HepG2 (cell line): ENCODE measurements around the gene LCAT. TPM values are rescaled to one million over a fixed set of nuclear protein-coding genes. Genes with fewer than 3 reads are reported as not detected.
A peak's percentile ranks its signal among the peaks of the same experiment; 100 is the strongest.

Source experiments
- ATRX ChIP-seq: sonication (generic); formaldehyde crosslinking; IDR thresholded peaks from 2 replicates; pipeline ENCODE4 v1.4.0; 2020; ENCODE audit warnings: missing genetic modification reagents, borderline replicate concordance
- CEBPG ChIP-seq: IDR thresholded peaks from 2 replicates; pipeline ENCODE4 v1.6.1; 2016
- EEA1 ChIP-seq: sonication (generic); formaldehyde crosslinking; IDR thresholded peaks from 2 replicates; pipeline ENCODE4 v1.5.1; 2020; ENCODE audit warnings: mild to moderate bottlenecking, missing genetic modification reagents, borderline replicate concordance
- FOSL2 ChIP-seq: sonication (generic); formaldehyde crosslinking; IDR thresholded peaks from 2 replicates; pipeline ENCODE4 v1.4.0; 2020; ENCODE audit warnings: missing genetic modification reagents
- FOXM1 ChIP-seq: sonication (generic); formaldehyde crosslinking; IDR thresholded peaks from 2 replicates; pipeline ENCODE4 v1.5.0; 2020; ENCODE audit warnings: missing genetic modification reagents
- FOXP4 ChIP-seq: sonication (generic); formaldehyde crosslinking; IDR thresholded peaks from 2 replicates; pipeline ENCODE4 v1.4.0; 2020; ENCODE audit warnings: missing genetic modification reagents
- HOXA3 ChIP-seq: sonication (generic); formaldehyde crosslinking; IDR thresholded peaks from 2 replicates; pipeline ENCODE4 v1.5.0; 2020; ENCODE audit warnings: missing genetic modification reagents
- MEF2D ChIP-seq: sonication (generic); formaldehyde crosslinking; IDR thresholded peaks from 2 replicates; pipeline ENCODE4 v1.5.1; 2020; ENCODE audit warnings: mild to moderate bottlenecking, missing genetic modification reagents
- NFATC3 ChIP-seq: sonication (generic); formaldehyde crosslinking; IDR thresholded peaks from 2 replicates; pipeline ENCODE4 v1.5.1; 2020; ENCODE audit warnings: mild to moderate bottlenecking, missing genetic modification reagents
- PCBP1 ChIP-seq: fragments of 200-400 bp; formaldehyde crosslinking; IDR thresholded peaks from 2 replicates; pipeline ENCODE4 v1.6.1; 2017; ENCODE audit warnings: mild to moderate bottlenecking, low read depth, low read length, borderline replicate concordance
- POLR2A ChIP-seq, 2 experiments: IDR thresholded peaks; 2 replicates each; pipeline ENCODE4 v1.6.1; 2011; ENCODE audit warnings: low read depth in 2 of 2, low read length in 2 of 2, mild to moderate bottlenecking in 1 of 2, moderate library complexity in 1 of 2; ENCODE audit not compliant: insufficient read depth in 1 of 2
- REXO4 ChIP-seq: sonication (generic); formaldehyde crosslinking; IDR thresholded peaks from 2 replicates; pipeline ENCODE4 v1.8.0; 2022; ENCODE audit warnings: missing genetic modification reagents, mild to moderate bottlenecking, borderline replicate concordance
- RFX5 ChIP-seq: IDR thresholded peaks from 2 replicates; pipeline ENCODE4 v1.6.1; 2011; ENCODE audit warnings: low read depth, low read length, improper control_type of control experiment
- RORA ChIP-seq: sonication (generic); formaldehyde crosslinking; IDR thresholded peaks from 2 replicates; pipeline ENCODE4 v1.5.0; 2020; ENCODE audit warnings: mild to moderate bottlenecking, missing genetic modification reagents, moderate library complexity
- TAF15 ChIP-seq: fragments of 200-400 bp; formaldehyde crosslinking; IDR thresholded peaks from one replicate; pipeline ENCODE4 v1.6.1; 2018; ENCODE audit warnings: mild to moderate bottlenecking, low read depth, low read length; ENCODE audit not compliant: poor library complexity, severe bottlenecking
- TOE1 ChIP-seq: sonication (generic); formaldehyde crosslinking; IDR thresholded peaks from 2 replicates; pipeline ENCODE4 v1.4.0; 2020; ENCODE audit warnings: mild to moderate bottlenecking, missing genetic modification reagents
- ZNF121 ChIP-seq: sonication (generic); formaldehyde crosslinking; IDR thresholded peaks from 2 replicates; pipeline ENCODE4 v1.5.0; 2020; ENCODE audit warnings: mild to moderate bottlenecking, missing genetic modification reagents
- ZNF256 ChIP-seq: sonication (generic); formaldehyde crosslinking; conservative IDR thresholded peaks from 2 replicates; pipeline ENCODE4 v1.4.0; 2020; ENCODE audit warnings: missing genetic modification reagents
- ZNF616 ChIP-seq: sonication (generic); formaldehyde crosslinking; IDR thresholded peaks from 2 replicates; pipeline ENCODE4 v1.5.0; 2020; ENCODE audit warnings: low read depth, mild to moderate bottlenecking, missing genetic modification reagents
- ZNF672 ChIP-seq: sonication (generic); formaldehyde crosslinking; IDR thresholded peaks from 2 replicates; pipeline ENCODE4 v1.8.1; 2022; ENCODE audit warnings: missing genetic modification reagents
- ZNF724P ChIP-seq: sonication (generic); formaldehyde crosslinking; IDR thresholded peaks from 2 replicates; pipeline ENCODE4 v1.8.0; 2022; ENCODE audit warnings: missing genetic modification reagents, borderline replicate concordance
- ZNF766 ChIP-seq: sonication (generic); formaldehyde crosslinking; IDR thresholded peaks from 2 replicates; pipeline ENCODE4 v1.5.0; 2020; ENCODE audit warnings: missing genetic modification reagents, borderline replicate concordance
- ZNF816 ChIP-seq: sonication (generic); formaldehyde crosslinking; IDR thresholded peaks from 2 replicates; pipeline ENCODE4 v1.8.0; 2022; ENCODE audit warnings: missing genetic modification reagents, mild to moderate bottlenecking, borderline replicate concordance
- polyA plus RNA-seq, 8 experiments: library from polyadenylated mRNA; depleted of rRNA in 3 of 8; stranded (reverse) in 7 of 8; unstranded in 1 of 8; fragments of >200 nt; fragmentation: Illumina TruSeq in 4 of 8; extraction: Trizol in 4 of 8; gene quantifications; 2 replicates each; pipeline versions ENCODE4 v1.2.1 to v1.2.3, GENCODE V29; 2011 to 2016; ENCODE audit warnings: low read depth in 4 of 8, missing spikeins in 1 of 8, mixed read lengths in 1 of 8; ENCODE audit not compliant: insufficient read depth in 1 of 8
- total RNA-seq, 5 experiments: library from RNA; depleted of rRNA; stranded (reverse); fragments of >200 nt; fragmentation: Illumina TruSeq; extraction: Trizol; gene quantifications; 2 replicates each; pipeline ENCODE4 v1.2.3, GENCODE V29; 2016; ENCODE audit warnings: low read depth in 1 of 5
- TF ChIP-seq, protein P1 (sequence below): sonication (generic); formaldehyde crosslinking; conservative IDR thresholded peaks from 2 replicates; pipeline ENCODE4 v1.8.0; 2022; ENCODE audit warnings: missing genetic modification reagents
- TF ChIP-seq, protein P2 (sequence below): IDR thresholded peaks from 2 replicates; pipeline ENCODE4 v1.6.1; 2018; ENCODE audit warnings: missing genetic modification reagents, mild to moderate bottlenecking, missing compliant biosample characterization
- TF ChIP-seq, protein P3 (sequence below): IDR thresholded peaks from 2 replicates; pipeline ENCODE4 v1.6.1; 2016; ENCODE audit warnings: control low read depth

Gene LCAT
- total and polyA plus RNA-seq, 2 of the 13 experiments (the other 11 are each of a cell fraction or from before 2014, with no cell fraction given) = 36.1 to 38.9 TPM

DNA sequence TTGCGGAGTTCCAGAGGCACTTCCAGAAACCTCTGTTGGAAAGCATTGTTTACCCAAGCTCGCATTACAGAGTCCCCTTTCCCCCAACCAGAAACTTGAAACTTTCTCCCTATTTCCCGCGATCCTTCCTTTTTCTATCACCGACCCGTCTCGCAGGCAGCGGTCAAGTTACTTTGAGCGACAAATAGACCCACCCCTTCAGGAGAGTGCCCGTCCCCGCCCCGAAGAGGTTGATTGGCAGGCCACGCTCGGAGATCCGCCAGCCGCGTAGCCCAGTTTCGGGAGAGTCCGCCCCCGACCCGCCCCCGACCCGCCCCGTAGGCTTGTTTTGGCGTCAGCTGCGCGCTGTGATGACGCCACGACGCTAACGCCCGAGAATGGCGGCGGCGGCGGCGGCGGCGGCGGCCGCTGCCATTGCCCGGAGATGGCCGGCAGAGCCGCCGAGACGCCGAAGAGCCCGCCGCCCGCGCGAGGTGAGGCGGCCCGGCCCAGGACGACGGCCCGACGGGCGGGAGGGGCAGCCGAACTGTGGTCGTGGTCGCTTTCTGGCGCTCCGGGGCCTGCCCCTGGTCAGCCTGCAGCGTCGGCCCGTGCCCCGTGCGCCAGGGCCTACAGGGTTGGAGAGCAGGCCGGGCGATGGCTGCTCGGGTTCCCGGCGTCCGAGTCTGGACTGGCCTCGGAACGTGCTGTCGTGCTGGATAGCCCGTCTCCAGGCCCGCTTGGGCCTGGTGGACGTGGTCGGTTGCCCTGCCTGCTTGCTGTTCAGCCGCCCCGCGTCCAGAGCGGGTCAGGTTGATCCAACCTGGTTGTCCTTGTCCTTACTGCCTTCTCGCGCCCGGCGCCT lies 50.8 kb downstream of the LCAT start, which contains the start of gene PSKH1 (continued):
- TF ChIP-seq FOXP4 (CRISPR knock-in tag) (no peak), PCBP1 (no peak), ATRX (CRISPR knock-in tag) (no peak), POLR2A (IDR thresholded peaks at IDR 0.05; ENCODE audit: insufficient read depth in 1 of 2, low read depth in 2 of 2, low read length in 2 of 2) (peak; percentile 46 to 66; a peak in 3 of 4 replicates), FOXM1 (CRISPR knock-in tag) (peak; percentile 87; the same call in 1 of the 2 replicates), RORA (CRISPR knock-in tag) (no peak), ZNF724P (CRISPR knock-in tag) (peak; percentile 75; the same call in 1 of the 2 replicates), REXO4 (CRISPR knock-in tag) (peak; percentile 78; the same call in 1 of the 2 replicates), TOE1 (CRISPR knock-in tag) (no peak), ZNF256 (CRISPR knock-in tag) (peak; percentile 70), ZNF672 (CRISPR knock-in tag) (no peak), RFX5 (no peak), NFATC3 (CRISPR knock-in tag) (no peak), ZNF616 (CRISPR knock-in tag) (no peak), ZNF766 (peak; percentile 90; the same call in 1 of the 2 replicates), MEF2D (CRISPR knock-in tag) (no peak), ZNF816 (no peak), FOSL2 (CRISPR knock-in tag) (no peak), HOXA3 (CRISPR knock-in tag) (peak; percentile 99), EEA1 (peak; percentile 84; the same call in 1 of the 2 replicates), ZNF121 (peak; percentile 24; the same call in 1 of the 2 replicates), CEBPG (CRISPR knock-in tag) (no peak), TAF15 (peak; percentile 94)
- TF ChIP-seq, protein P1, sequence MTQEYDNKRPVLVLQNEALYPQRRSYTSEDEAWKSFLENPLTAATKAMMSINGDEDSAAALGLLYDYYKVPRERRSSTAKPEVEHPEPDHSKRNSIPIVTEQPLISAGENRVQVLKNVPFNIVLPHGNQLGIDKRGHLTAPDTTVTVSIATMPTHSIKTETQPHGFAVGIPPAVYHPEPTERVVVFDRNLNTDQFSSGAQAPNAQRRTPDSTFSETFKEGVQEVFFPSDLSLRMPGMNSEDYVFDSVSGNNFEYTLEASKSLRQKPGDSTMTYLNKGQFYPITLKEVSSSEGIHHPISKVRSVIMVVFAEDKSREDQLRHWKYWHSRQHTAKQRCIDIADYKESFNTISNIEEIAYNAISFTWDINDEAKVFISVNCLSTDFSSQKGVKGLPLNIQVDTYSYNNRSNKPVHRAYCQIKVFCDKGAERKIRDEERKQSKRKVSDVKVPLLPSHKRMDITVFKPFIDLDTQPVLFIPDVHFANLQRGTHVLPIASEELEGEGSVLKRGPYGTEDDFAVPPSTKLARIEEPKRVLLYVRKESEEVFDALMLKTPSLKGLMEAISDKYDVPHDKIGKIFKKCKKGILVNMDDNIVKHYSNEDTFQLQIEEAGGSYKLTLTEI (CRISPR knock-in tag) = no peak
- TF ChIP-seq, protein P2, sequence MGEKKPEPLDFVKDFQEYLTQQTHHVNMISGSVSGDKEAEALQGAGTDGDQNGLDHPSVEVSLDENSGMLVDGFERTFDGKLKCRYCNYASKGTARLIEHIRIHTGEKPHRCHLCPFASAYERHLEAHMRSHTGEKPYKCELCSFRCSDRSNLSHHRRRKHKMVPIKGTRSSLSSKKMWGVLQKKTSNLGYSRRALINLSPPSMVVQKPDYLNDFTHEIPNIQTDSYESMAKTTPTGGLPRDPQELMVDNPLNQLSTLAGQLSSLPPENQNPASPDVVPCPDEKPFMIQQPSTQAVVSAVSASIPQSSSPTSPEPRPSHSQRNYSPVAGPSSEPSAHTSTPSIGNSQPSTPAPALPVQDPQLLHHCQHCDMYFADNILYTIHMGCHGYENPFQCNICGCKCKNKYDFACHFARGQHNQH (CRISPR knock-in tag) = no peak; the same call in none of the 2 replicates
- TF ChIP-seq, protein P3, sequence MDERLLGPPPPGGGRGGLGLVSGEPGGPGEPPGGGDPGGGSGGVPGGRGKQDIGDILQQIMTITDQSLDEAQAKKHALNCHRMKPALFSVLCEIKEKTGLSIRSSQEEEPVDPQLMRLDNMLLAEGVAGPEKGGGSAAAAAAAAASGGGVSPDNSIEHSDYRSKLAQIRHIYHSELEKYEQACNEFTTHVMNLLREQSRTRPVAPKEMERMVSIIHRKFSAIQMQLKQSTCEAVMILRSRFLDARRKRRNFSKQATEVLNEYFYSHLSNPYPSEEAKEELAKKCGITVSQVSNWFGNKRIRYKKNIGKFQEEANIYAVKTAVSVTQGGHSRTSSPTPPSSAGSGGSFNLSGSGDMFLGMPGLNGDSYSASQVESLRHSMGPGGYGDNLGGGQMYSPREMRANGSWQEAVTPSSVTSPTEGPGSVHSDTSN (CRISPR knock-in tag) = peak; percentile 93
